Measurements from ENCODE around the gene AACS.

- TF ChIP-seq REST (IDR thresholded peaks at IDR 0.05; ENCODE audit: insufficient read depth in 1 of 2, low read depth in 2 of 2, low read length in 2 of 2) (no peak), POLR2AphosphoS5 (IDR thresholded peaks at IDR 0.05; ENCODE audit: low read depth, low read length) (no peak), TAF1 (IDR thresholded peaks at IDR 0.05; ENCODE audit: borderline replicate concordance, insufficient read depth, low read length) (no peak)
Measured at GRCh38 chr12:125185740-125186470, 120.7 kb downstream of the AACS start, which contains the start of gene TMEM132B.

Data from PFSK-1 (cell line).